ENCODE measurements around the gene CHMP3.
"Not testable (repeated sequence)": the region's sequence is repeated elsewhere in the genome, so short reads cannot be mapped to it uniquely, and the experiment has no call there.

Gene CHMP3

DNA sequence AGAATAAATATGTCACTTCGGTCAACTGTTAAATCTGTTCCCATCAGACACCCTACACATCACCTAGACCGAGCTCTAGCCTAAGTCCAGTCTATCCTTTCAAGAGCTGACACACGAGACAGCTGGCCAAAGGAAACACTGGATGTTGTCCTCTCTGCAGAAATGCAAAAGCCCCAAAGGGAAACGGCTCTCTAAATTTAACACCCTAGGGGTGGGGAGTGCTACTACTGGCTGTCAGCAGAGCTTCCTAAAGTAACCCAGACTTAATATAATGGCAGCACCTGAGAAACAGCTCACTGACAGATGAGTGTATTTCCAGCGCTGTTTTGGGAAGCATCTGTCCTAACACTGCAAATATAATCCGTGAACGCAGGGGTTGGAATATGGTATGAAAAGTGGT lies 55.6 kb downstream of the CHMP3 start:
- no peak for DNase-seq

DNA sequence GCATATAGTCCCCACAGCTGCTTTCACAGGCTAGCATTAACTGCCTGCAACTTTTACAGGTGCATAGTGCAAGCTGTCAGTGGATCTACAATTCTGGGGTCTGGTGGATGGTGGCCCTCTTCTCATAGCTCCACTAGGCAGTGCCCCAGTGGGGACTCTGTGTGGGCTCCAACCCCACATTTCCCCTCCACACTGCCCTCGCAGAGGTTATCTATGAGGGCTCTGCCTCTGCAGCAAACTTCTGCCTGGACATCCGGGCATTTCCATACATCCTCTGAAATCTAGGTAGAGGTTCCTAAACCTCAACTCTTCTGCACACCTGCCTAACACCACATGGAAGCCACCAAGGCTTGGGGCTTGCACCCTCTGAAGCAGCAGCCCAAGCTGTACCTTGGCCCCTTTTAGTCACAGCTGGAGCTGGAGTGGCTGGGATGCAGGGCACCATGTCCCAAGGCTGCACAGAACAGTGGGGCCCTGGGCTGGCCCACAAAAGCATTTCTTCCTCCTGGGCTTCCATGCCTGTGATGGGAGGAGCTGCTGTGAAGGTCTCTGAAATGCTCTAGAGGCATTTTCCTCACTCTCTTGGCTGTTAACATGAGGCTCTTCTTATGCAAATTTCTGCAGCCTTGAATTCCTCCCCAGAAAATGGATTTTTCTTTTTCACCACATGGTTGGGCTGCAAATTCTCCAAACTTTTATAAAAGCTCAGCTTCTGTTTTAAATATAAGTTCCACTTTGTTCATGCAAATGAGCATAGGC lies 62.7 kb downstream of the CHMP3 start:
- no peak for DNase-seq

DNA sequence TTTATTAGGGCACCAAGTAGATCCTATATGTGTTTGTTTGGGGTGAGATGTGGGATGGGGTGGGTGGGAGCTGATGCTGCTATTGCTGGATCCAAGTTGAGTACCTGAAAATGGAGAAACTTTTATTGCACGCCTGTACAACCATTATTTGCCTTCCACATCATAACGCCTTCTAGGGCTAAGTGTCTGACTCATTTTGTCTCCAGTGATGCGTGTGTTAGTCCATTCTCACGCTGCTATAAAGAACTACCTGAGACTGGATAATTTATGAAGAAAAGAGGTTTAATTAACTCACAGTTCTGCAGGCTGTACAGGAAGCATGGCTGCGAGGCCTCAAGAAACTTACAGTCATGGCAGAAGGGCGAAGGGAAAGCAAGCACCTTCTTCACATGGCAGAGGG lies 63.9 kb downstream of the CHMP3 start:
- no peak for DNase-seq

DNA sequence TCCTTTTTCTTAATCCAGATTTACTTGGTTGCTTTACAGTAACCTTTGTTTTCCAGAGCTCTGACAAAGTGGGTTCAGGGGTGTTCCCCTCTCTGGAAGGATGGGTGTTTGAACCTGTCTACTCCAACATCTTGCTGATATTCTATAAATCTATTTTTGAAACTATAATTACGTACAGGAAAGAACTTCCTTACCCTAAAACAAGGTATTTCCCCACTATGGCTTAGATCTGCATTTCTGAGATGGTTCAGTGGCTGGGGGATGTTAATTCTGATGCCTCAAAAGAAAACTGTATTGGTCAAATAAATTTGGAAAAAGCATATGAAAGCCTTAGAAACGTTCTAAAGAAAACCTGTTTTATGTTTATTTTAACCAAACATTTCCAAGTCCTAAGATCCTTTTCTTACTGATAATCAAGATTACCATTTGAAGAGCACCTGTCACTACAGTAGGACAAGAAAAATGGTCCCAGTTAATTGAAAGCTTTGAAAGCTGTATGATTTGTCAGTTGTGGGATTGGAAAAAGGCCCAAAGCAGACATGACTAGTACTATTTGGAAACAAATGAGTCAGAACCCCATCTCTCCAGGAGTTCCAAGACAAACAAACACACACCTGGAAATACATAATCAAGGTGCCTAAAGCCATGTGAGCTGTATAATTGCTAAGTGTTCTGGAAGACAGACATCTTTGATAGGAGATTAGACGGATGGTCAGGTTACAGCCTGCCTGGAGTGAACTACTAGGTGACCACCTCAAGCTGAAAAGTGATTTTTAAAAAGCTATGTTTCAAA lies 64.6 kb downstream of the CHMP3 start:
- no peak for DNase-seq

DNA sequence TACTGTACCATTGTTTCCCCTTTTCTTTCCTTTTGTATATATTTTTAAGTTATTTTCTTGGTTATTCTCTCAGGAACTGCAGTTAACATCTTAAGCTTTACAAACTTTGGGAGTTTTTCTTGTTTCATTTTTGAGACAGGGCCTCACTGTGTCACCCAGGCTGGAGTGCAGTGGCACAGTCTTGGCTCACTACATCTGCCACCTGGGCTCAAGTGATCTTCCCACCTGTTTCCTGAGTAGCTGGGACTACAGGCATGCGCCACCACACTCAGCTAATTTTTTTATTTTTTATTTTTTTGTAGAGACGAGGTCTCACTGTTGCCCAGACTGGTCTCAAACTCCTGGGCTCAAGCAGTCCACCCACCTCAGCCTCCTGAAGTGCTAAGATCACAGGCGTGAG lies 66.9 kb downstream of the CHMP3 start:
- DNase-seq = not testable (repeated sequence)

DNA sequence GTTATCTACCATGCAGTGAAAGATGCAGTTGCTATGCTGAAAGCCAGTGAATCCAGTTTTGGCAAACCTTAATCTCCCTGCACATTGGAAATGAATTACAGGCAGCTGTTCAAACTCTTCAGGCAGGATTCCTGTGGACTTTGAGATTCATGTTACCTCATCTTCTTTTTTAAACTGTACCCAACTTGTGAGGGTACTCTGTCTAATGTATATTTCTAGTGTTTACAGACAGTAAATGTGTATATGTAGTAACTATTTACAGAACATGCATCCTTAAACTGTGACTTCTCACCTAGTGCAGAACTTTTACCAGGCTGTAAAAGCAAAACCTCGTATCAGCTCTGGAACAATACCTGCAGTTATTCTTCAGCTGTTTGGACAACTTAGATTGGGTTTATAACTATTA lies 71.2 kb downstream of the CHMP3 start:
- no peak for DNase-seq

DNA sequence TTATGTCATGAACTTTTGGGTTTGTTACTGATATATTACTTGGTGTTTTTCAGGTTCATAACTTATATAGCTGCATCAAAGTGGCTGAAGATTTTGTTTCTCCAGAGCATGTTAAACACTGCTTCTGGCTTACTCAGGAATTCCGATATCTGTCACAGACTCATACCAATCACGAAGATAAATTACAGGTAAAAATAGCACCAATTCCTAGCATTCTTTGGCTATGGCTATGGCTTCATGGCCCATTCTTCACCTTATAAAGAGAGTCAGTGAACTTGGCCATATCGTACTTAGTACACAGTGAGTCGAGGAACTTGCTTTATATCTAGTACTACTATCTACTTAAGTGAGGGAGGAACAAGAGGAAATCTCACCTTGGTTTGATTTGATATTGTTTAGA lies 72.2 kb downstream of the CHMP3 start:
- no peak for DNase-seq

DNA sequence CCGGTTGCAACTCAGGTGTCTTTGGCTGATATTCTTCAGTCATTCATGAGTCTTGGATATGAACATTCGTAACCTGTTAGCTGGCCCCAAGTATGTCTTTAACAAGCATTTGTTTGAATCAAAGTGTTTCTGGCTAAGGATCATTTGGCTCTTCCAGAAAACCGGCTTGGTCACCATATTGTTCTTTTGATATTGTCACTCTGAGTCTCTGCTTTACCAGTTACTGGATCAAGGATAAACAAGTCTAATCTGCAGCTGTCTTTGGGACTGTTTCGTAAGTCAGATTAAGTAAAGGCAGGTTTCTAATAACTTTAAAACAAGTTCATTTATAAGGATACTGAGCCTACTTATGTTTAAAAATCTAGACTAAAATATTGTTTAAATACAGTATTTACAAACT lies 73.0 kb downstream of the CHMP3 start:
- DNase-seq = no peak

DNA sequence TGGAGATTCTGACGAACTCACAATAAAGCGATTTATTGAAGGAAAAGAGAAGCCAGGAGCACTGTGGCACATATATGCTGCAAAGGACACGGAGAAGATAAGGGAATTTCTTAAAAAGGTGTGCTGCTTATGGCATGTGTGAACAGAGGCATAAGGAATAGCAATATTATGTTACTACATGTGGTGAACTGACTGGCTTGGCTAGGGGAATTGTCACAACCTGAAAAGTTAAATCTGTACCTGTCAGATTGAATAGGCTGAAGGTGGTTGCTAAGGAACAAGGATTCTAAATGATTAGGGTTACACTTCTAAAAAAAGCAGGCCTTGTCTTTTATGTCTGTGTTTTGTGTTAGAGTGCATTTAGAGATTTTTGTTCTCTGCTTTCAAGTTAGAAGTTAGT lies 73.7 kb downstream of the CHMP3 start:
- no peak for DNase-seq

DNA sequence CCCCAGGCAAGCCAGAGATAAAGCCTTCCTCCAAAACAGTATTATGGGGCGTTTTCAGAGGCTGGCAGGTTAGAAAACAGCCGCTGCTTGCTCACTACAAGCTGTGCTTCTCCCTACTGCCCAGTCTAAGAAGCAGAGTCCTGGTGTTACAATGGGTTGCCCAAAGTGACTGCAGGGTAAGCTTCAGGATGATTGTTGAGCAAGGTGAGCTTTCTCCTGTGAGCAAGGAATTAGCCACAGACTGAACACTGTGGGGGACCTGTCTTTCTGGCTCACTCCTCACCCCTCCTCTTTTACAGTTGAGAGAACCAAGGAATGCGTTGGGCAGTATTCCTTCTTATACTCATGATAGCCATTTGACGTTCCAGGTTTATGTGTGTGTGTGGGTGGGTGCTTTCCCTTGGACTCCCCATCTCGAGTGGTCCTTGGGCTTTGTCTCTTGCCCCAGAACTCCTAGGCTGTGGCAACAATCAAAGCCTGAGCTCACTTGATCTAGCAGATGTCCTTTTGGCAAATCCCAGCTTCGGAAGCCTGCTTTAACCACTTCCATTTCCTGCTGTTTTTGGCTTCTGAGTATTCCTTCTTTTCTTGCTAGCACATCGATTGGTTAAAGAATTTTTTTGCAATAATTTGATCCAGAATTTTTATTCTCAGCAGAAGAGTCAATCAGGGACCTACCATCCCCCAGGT lies 74.5 kb downstream of the CHMP3 start:
- no peak for DNase-seq

DNA sequence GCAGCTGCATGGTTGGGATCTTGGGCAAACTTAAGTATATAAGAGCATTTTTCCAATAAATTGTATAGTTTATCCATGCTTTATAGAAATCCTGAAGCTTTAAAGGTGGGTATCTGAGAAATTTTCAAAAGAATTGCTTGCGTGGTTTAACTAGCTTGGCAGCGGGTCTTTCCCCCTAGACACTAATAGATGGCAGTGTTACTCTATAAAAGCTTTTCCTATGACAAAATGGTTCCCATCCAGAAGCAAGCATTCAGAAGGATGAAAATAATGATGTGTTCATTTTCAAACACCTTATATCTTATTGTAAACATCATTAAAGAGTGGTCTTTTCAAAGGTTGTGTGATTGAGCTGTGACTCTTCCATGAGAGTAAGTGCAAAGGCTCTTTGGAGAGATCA lies 76.2 kb downstream of the CHMP3 start:
- no peak for DNase-seq

DNA sequence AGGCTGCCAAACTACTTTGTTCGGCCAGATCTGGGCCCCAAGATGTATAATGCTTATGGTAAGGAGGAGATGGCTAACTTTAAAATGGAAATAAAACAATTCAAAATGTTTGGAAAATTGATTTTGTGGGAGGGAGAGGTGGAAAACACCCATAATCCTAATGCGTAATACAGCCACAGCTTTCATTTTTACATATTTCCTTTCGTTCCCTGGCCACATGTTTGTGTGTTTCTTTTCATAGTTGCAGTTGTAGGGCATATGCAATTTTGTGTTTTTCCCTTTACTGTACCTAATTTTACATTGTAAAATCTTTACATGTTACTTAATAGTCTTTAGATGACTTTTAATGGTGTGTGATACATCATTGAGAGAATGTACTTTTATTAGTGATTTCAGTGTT lies 77.4 kb downstream of the CHMP3 start:
- no peak for DNase-seq

DNA sequence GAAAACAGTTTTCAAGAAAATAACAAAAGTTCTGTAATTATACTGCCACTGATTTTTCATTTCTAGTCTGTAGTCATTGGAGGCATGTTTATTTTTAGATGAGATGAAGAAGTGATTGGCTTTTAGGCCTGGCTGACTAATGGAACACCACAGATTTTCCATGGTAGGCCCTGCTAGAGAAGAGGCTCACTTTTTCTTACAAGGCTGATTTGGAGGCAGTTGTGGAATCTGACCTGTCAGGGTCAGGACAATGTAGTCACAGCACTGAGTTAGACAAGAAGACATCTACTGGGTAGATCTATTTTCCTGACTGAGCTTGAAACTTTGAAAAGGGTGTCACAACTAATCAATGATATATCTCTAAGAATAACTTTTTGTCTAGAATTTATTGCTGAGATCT lies 78.1 kb downstream of the CHMP3 start:
- DNase-seq = no peak

DNA sequence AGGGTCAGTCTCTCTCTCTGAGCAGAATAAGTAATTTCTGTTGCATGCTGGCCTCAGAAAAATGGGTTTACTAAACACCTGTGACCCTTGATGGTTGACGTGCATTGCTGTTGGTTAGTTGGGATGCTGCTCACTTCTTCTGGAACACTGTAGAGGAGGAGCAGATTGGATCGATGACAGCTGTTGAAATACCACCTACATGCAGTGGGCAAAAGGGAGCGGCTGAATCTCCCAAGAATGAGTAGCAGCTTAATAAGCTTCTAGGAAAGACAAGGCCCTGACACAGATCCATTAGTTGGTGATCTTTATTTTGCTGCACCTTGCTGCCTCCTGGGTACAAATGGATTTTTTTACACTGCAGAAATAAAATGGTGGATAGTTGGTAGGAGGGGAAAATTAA lies 78.9 kb downstream of the CHMP3 start:
- DNase-seq = no peak

DNA sequence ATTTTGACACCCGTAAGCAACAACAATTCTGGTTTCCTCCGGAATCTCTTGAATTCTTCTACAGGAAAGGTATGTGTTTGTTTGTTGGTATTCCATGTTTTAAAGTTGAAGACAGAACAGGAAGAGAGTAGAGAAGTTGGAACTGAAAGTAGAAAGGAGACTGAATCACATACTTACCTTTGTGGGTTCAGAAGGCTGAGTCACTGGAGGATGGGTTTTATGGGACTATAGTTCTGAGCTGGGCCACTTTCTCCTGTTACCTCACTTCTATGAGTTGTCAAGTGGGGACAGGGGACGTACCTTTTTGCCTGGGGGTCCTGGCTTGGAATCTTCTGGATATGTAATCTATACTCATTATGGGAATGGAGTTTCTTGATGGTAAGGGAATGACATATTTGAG lies 81.2 kb downstream of the CHMP3 start:
- no peak for DNase-seq

DNA sequence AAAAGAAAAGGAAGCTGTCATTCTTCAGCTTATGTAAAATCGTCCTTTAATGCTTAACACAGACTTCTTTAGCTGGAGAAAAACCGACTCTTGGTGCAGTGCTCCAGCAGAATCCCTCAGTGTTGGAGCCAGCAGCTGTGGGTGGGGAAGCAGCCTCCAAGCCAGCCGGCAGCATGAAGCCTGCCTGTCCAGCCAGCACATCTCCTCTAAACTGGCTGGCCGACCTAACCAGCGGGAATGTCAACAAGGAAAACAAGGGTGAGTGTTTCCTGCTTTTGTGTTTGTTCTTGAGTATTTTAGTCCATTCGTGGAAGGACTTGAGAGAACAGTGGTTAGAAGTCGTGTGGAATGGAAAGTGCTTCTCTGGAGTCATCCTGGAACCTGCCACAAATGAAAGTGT lies 83.1 kb downstream of the CHMP3 start:
- DNase-seq = no peak

DNA sequence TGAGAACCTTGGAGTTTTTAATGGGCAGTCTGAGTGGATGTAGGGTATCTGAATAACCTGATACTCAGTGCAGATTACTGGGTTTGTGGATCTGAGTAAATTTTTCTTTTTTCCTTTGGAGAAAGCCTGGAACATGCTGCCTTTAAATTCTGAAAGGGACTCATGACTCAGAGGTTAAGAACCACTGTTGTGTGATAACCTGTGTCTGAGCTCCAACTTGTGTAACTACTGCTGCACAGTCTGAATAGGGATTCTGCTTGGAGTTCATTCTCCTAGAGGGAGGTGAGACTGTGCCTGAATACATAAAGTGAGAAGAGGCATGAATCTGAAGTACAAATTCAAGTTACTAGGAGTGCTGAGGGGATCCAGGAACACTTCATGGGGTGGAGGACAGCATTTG lies 85.9 kb downstream of the CHMP3 start:
- DNase-seq = no peak

DNA sequence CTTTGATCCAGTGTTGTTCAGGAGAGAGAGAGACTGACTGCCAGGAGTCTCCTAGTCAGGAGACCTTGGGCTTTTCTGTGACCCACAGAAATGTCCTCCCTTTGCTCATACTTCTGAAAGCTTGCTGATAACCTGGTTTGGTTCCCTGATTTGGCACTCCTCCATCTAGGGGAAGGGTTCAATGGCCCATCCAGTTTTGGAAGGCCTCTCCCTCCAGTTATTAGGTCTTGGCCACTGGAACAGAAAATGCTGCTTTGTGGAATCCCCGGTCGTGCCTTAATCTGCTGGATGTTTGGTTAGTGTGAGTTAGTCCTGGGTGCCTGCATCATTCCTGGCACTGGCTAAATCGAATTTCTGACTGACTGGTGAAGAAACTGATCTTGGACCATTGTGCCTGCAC lies 86.3 kb downstream of the CHMP3 start:
- DNase-seq = no peak

DNA sequence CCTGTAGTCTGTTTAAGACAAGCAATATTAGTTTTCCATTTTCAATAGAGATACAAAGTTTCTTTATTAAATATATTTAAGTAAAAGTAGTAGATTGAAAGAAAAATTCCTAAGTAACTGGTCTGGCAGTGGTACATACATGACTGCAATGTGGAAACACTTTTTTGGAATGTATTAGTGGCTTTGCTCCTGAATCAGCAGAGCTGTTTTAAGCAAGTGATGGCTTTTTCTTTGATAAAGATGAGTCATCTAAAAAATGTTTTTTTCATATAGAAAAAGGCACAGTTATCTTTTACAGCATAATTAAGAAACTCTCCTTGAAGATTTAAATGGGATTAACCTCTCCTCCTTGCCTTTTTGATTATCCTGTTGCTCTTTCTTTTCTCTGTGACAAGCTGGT lies 87.2 kb downstream of the CHMP3 start:
- DNase-seq = no peak

DNA sequence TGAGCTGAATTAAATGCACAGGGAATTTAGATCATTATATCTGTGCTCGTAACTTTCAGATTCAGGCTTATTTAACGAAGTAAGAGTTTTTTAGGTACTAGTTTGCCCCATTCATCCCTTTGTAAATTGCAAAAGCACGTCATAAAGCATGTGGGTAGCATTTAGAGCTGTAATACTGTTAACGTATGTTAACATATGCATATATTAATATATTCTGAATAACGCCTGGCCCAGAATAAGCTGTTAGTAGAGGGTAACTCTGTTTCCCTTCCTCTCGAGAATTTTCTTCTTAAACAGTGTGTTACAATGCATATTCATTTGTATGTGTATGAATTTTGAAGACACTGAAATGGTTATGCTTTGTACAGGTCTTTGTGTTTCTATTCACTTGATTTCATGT lies 91.6 kb downstream of the CHMP3 start:
- DNase-seq = no peak

DNA sequence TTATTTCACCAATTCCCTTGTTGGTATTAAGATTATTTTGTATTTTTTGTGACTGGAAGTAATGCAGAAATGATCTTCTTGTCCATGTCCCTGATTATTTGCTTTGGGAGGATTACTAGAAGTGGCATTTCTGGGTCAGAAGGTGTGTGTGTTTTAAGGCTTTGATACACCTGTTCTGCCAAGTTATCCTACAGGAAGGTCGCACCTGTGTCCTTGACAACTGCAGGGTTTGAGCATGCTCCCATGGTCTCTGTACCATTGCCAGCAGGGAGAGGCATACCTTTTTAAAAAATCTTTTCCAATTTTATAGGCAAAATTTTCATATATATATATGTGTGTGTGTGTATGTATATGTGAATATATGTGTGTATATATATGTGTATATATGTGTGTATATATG lies 92.4 kb downstream of the CHMP3 start:
- no peak for DNase-seq

DNA sequence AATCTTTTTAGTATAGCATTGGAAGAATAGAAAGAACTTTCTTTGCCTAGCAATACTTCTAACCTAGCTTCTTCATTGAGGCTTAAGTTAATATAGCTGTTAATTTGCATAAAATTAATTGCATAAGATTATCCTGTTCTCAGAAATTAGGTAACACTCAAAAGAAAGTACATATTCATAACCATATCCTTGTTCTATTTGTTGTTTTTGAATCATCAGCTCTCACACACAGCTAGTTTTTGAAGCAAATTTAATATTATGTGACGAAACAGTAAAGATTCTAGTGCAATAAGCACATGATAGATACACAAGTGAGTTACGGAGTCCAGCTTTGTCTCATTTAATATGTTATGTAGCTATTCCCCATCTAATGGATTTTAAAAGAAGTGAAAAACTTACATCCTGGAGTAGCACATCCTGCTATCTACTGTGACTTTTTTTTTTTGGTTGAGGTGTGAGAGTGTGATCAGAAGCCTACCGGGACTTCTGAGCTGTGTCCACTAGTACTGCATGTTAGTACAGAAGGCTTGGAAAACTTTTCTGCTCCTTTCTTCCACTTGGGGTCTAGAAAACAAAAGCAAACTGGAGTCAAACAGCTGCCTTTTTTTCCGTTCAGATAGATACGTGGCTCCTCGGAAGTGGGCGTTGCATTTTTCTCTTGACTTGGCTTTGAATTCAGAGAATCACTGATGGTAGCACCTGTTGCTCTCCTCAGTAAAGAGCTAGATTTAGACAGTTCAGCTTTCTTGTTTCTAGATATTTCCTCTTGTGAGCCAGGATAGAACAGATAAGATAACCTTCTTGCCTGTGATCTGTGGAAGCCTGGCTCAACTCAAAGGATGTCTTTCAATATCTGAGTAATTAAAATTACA lies 94.8 kb downstream of the CHMP3 start:
- DNase-seq = peak; percentile 37

DNA sequence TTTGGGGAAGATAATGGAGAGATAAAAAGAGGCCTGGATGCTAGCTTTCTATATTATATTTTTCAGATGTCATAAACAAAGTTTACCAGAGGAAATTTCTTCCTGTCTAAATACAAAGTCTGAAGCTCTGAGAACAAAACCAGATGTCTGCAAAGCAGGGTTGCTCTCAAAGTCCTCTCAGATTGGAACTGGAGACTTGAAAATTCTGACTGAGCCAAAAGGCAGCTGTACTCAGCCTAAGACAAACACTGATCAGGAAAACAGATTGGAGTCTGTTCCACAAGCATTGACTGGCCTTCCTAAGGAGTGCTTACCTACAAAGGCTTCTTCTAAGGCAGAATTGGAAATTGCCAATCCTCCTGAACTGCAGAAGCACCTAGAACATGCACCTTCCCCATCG lies 96.9 kb downstream of the CHMP3 start:
- DNase-seq = no peak

All from CD4-positive, alpha-beta T cell treated with Interleukin-10 for 1 hour (primary cell).